Retinal pigment epithelial cell (primary cell): ENCODE data around the gene ADCY3.

ENCODE experiments used
- DNase-seq: peaks from one replicate; pipeline ENCODE4 v3.0.0-alpha.2; 2010; ENCODE audit warnings: low read depth
- H3K4me3 ChIP-seq: 2 replicates; pipeline ENCODE4 v1.5.1; 2011; ENCODE audit warnings: mild to moderate bottlenecking, low read length, control low read depth, moderate library complexity
- TF ChIP-seq, protein P1 (sequence below): conservative IDR thresholded peaks from 2 replicates; pipeline ENCODE4 v1.5.1; 2011; ENCODE audit warnings: low read depth, low read length, control low read depth, inconsistent platforms

The ADCY3 gene

DNA sequence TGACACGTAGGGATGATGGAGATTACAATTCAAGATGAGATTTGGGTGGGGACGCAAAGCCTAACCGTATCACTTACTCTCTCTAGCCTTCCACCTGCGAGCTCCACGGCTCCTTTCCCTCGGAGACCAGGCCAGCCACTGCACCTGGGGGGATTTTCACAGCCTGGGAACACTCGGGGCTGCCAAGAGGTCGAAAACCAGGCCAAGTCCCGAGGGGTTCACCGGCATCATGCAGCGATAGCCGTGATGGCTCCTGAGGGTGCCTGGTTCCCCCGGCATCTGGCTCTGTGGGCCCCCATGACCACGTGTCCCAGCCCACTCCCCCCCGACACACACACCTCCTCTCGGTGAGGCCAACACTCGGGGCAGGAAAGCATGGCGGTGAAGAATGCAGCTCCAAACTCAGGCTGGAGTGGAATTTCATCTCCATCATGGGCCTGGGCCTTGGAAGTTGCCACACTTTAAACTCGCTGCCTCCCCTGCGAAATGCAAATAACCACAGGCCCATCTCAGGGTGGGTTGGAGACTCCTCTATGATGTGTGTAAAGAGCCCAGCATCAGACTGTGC, 32.6 kb downstream of the ADCY3 start:
- H3K4me3 ChIP-seq: no peak overlapping the region

DNA sequence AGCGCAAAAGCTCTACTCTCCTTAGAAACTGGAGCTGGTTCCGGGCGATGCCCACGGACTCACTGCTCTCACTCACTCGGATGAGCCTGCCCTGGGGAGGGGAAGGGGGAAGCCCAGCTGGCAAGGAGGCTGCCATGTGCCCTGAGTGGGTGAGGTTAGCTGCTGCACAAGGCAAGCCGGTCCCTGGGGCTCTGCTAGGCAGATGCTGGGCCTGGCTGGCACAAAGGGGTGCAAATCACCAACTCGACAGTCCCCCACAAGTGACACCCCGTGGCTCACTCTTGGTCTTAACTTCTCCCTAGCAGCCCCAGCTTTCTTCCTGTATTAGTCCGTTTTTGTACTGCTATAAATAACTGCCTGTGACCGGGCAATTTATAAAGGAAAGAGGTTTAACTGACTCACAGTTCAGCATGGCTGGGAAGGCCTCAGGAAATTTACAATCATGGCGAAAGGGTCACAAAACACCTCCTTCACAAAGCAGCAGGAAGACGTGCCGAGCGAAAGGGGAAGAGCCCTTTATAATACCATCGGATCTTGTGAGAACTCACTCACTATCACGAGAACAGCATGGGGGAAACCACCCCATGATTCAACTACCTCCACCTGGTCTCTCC, 33.2 kb downstream of the ADCY3 start:
- TF ChIP-seq, protein P1, sequence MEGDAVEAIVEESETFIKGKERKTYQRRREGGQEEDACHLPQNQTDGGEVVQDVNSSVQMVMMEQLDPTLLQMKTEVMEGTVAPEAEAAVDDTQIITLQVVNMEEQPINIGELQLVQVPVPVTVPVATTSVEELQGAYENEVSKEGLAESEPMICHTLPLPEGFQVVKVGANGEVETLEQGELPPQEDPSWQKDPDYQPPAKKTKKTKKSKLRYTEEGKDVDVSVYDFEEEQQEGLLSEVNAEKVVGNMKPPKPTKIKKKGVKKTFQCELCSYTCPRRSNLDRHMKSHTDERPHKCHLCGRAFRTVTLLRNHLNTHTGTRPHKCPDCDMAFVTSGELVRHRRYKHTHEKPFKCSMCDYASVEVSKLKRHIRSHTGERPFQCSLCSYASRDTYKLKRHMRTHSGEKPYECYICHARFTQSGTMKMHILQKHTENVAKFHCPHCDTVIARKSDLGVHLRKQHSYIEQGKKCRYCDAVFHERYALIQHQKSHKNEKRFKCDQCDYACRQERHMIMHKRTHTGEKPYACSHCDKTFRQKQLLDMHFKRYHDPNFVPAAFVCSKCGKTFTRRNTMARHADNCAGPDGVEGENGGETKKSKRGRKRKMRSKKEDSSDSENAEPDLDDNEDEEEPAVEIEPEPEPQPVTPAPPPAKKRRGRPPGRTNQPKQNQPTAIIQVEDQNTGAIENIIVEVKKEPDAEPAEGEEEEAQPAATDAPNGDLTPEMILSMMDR: no peak
- H3K4me3 ChIP-seq: no peak overlapping the region
- no peak for DNase-seq

More for the DNA sequence above, 32.6 kb downstream of the ADCY3 start:
- DNase-seq: no peak
- TF ChIP-seq, protein P1: no peak

DNA sequence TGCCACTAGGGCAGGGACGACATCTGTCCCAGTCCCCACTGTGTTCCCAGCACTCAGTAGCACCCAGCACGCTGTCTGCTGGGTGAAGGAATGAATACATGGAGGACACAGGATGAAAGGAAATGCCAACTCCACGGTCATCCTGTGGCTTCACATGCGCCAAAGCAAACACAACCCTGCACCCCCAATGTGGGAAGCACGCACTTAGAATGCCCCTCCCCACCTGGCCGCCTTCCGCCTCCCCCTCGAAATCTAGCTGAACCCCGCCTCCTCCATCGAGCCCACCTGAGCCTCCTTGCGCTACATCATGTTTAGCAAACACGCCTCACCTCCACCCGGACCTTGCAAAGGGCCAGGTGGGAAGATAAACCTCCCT, 33.9 kb downstream of the ADCY3 start:
- DNase-seq: no peak
- no peak overlapping the region for H3K4me3 ChIP-seq

DNA sequence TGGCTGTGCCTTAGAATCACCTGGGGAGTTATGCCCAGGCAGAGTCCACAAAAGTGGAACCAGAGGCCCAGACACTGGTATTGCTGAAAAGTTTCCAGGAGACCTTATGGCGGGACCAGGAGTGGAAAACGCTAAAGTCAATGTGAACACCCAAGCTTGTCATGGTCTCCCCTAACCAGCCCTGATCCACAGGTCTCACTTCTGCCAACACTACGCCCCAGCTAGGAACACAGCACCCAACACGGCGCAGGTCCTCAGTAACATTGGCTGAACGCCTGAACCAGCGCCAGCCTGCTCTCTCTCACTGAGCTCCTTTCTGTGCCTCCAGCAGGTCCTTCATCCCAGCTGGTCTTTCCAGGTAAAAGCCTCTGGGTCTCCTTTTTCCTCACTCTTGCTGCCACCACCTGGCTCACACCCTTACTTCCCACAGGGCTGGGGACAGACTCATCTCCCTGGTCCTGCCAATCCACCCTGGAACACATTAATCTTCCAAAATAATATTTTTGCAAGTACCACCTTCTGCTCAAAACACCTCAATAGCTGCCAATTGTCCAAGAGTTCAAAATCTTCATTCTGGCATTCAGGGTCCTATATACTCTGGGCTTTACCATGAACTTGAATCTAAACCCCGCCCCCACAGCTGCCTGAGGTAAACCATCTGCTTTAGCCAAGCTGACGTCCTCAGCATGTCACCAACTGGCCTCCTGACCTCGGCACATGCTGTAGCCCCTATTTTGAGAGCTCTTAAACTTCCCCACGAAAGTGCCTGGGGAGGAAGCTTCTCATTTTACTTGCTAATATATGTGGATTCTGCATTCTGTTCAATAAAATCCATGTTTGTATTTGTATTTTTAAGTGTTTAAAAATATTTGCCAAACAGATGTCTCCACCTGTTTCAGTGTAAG, 34.6 kb downstream of the ADCY3 start:
- DNase-seq: no peak
- TF ChIP-seq, protein P1: no peak
- H3K4me3 ChIP-seq: no peak overlapping the region

More for the DNA sequence above, 33.9 kb downstream of the ADCY3 start:
- TF ChIP-seq, protein P1: no peak

DNA sequence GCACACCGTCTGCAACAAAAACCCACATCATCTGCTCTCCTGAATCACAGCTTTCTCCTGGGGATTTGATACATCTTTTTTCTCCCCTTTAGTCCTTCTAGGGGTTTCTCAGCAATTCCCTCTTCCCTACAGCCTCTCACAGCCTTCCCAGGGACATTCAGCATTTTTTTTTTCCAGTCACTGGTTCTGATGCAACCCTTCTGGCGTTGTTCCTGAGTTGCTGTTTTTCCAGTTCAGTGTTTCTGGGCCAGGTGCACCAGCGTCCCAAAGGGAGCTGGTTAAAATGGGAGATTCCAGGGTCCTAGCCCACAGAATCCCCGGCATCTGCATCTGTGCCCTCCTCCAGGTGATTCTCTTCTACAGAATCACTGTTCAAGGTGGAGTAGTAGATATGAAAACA, 36.1 kb downstream of the ADCY3 start:
- TF ChIP-seq, protein P1: no peak
- no peak overlapping the region for H3K4me3 ChIP-seq
- no peak for DNase-seq

DNA sequence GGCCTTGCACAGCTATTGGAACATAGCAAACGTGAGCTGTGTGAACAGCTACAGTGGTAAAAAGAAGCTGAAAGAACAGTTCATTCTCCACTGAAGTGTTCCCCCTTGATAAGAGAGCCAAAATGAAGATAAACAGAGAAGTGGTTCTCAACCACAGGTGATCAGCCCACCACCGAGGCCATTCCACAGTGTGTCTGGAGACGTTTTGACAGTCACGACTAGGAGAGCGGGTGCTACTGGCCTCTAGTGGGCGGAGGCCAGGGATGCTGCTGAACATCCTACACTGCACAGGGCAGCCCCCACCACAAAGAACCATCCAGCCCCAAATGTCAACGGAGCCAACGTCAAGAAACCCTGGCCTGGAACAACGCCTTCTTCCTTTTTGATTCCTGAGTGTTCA, 38.4 kb downstream of the ADCY3 start:
- no peak for DNase-seq
- H3K4me3 ChIP-seq: no peak overlapping the region
- TF ChIP-seq, protein P1: peak; percentile 15
